ENCODE results near the gene COX7A2.

- TF ChIP-seq CTCF (IDR thresholded peaks at IDR 0.05): no peak
- TF ChIP-seq POLR2A (IDR thresholded peaks at IDR 0.05): no peak
Measured at GRCh38 chr6:75261299-75261698, 17.7 kb upstream of the COX7A2 start.
